GM19463 (cell line): ENCODE results near the gene MYL5.
"Not testable (repeated sequence)": the region's sequence is repeated elsewhere in the genome, so short reads cannot be mapped to it uniquely, and the experiment has no call there.

ENCODE experiments used
- ATAC-seq: cut with Tn5 transposase; IDR thresholded peaks from one replicate; pipeline ENCODE4 v1.9.1; 2021; ENCODE audit warnings: mild to moderate bottlenecking, moderate library complexity; ENCODE audit not compliant: unreplicated experiment

MYL5 gene

GRCh38 chr4:722851-723360 is 48.6 kb downstream of the MYL5 start:
- ATAC-seq: no peak

GRCh38 chr4:723751-724530 is 49.6 kb downstream of the MYL5 start:
- ATAC-seq: no peak

- ATAC-seq: no peak
Measured at GRCh38 chr4:725391-726234, 51.3 kb downstream of the MYL5 start.

GRCh38 chr4:726235-726787 is 52.0 kb downstream of the MYL5 start:
- no peak for ATAC-seq

- no peak for ATAC-seq
Measured at GRCh38 chr4:726838-727237, 52.5 kb downstream of the MYL5 start.

GRCh38 chr4:727576-727975 is 53.2 kb downstream of the MYL5 start:
- ATAC-seq: no peak

- no peak for ATAC-seq
Measured at GRCh38 chr4:729336-730315, 55.3 kb downstream of the MYL5 start.

GRCh38 chr4:730511-730910 is 56.2 kb downstream of the MYL5 start:
- no peak for ATAC-seq

GRCh38 chr4:730946-731904 is 56.9 kb downstream of the MYL5 start:
- not testable (repeated sequence) for ATAC-seq
